Stimulated activated naive CD8-positive, alpha-beta T cell treated with anti-CD3 and anti-CD28 coated beads, Interleukin-15, Interleukin-2, amounts not matched to agents 100 ng/mL and 50 ng/mL, for 24 hours (primary cell): ENCODE results near the gene PLEKHH1.

Source experiments
- H3K27ac Mint-ChIP-seq: one replicate; pipeline ENCODE4 v1.8.0; 2021; ENCODE audit warnings: mild to moderate bottlenecking, mixed read lengths
- H3K27me3 Mint-ChIP-seq: one replicate; pipeline ENCODE4 v1.8.0; 2021; ENCODE audit warnings: mixed read lengths
- H3K36me3 Mint-ChIP-seq: one replicate; pipeline ENCODE4 v1.8.0; 2021; ENCODE audit warnings: low read depth, mixed read lengths
- H3K4me1 Mint-ChIP-seq: one replicate; pipeline ENCODE4 v1.8.0; 2021; ENCODE audit warnings: low read depth, mixed read lengths
- H3K4me3 Mint-ChIP-seq: one replicate; pipeline ENCODE4 v1.8.0; 2021; ENCODE audit warnings: mild to moderate bottlenecking, mixed read lengths
- H3K9me3 Mint-ChIP-seq: one replicate; pipeline ENCODE4 v1.8.0; 2021; ENCODE audit warnings: mixed read lengths

Gene PLEKHH1

GRCh38 chr14:67557118-67557517, 24.0 kb downstream of the PLEKHH1 start:
- Mint-ChIP-seq H3K27me3 (no peaks in the 10 kb centered on the region), H3K36me3 (no peaks in the 10 kb centered on the region), H3K27ac (no peak overlapping the region), H3K4me3 (no peak overlapping the region), H3K9me3 (no peaks in the 10 kb centered on the region), H3K4me1 (no peaks in the 10 kb centered on the region)

DNA sequence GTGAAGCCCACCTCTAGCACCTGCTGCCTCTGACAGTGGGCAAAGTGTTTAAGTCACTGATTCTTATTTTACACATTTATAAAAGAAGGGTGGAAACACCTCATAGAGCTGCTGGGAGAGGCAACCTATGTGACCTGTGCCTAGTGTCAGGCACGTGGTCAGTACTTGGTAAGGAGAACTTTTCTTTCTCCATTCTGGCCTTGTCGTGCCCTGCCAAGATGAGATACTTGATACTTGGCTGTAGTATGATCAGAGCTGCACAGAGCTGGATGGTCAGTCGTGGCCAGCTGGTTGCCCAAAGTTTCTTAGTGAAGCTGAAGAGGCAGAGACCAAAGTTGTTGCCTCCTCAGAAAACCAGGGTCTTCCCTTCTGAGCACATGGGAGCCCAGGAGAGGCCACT, 24.6 kb downstream of the PLEKHH1 start:
- no peaks in the 10 kb centered on the region for H3K36me3 Mint-ChIP-seq
- H3K27ac Mint-ChIP-seq = peak overlapping the region; percentile 30
- H3K4me1 Mint-ChIP-seq = no peaks in the 10 kb centered on the region
- no peaks in the 10 kb centered on the region for H3K27me3 Mint-ChIP-seq
- no peak overlapping the region for H3K4me3 Mint-ChIP-seq
- no peaks in the 10 kb centered on the region for H3K9me3 Mint-ChIP-seq

DNA sequence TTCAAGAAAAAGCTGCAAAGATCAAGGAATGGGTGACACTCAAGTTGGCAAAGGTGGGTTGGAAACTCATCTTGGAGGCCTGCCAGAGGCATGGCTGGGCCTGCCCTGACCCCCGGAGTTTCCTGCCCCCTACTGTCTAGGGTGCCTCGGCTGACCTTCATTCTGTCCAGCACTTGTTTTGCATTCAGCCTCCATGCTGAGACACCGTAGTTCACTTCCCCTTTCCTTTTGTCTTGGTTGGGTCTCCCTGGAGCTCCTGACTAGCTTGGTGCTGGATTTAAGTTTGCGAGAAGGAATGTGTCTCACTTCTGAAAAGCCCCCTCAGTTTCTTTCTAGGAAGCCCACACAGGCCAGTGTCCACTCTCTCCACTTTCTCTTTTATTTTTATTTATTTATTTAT, 26.5 kb downstream of the PLEKHH1 start:
- no peak overlapping the region for H3K4me3 Mint-ChIP-seq
- no peaks in the 10 kb centered on the region for H3K27me3 Mint-ChIP-seq
- H3K4me1 Mint-ChIP-seq = no peaks in the 10 kb centered on the region
- H3K27ac Mint-ChIP-seq = no peak overlapping the region
- no peaks in the 10 kb centered on the region for H3K36me3 Mint-ChIP-seq
- no peaks in the 10 kb centered on the region for H3K9me3 Mint-ChIP-seq

- H3K27me3 Mint-ChIP-seq = no peaks in the 10 kb centered on the region
- no peak overlapping the region for H3K27ac Mint-ChIP-seq
- H3K4me3 Mint-ChIP-seq = no peak overlapping the region
- no peaks in the 10 kb centered on the region for H3K4me1 Mint-ChIP-seq
- H3K9me3 Mint-ChIP-seq = no peaks in the 10 kb centered on the region
- no peaks in the 10 kb centered on the region for H3K36me3 Mint-ChIP-seq
Measured at GRCh38 chr14:67562025-67562775, 29.1 kb downstream of the PLEKHH1 start.

DNA sequence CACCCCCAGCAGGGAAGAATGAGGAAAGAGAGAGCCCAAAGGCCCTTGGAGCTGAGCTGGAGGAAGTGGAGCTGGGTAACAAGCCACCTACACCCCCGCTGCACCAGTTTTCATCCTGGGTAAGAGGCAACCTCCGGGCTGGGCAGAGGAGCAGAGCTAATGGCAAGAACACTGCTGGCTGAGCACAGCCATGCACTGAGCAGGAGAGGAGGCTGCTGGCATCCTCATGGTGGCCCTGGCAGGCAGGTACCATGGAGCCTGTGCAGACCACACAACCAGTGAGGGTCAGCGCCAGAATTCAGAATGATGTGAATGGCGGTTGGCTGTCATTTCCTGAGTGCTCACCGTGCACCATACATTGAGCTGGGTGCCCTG, 29.7 kb downstream of the PLEKHH1 start:
- H3K4me1 Mint-ChIP-seq = no peaks in the 10 kb centered on the region
- no peaks in the 10 kb centered on the region for H3K27me3 Mint-ChIP-seq
- no peaks in the 10 kb centered on the region for H3K9me3 Mint-ChIP-seq
- no peaks in the 10 kb centered on the region for H3K36me3 Mint-ChIP-seq
- no peak overlapping the region for H3K27ac Mint-ChIP-seq
- no peak overlapping the region for H3K4me3 Mint-ChIP-seq

DNA sequence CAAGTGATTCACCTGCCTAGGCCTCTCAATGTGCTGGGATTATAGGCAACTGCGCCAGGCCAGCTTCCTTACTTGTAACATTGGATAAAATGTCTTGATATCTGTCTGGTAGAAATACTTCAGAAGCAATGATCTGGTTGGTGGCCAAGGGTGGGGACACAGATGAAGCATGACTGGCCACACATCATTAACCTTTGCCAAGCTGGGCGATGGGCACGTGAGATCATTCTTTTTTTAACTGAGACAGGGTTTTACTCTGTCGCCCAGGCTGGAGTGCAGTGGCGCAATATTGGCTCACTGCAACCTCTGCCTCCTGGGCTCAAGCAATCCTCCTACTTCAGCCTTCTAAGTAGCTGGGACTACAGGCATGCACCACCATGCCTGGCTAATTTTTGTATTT, 31.1 kb downstream of the PLEKHH1 start:
- H3K9me3 Mint-ChIP-seq = no peaks in the 10 kb centered on the region
- H3K36me3 Mint-ChIP-seq = no peaks in the 10 kb centered on the region
- no peaks in the 10 kb centered on the region for H3K27me3 Mint-ChIP-seq
- no peak overlapping the region for H3K27ac Mint-ChIP-seq
- H3K4me1 Mint-ChIP-seq = no peaks in the 10 kb centered on the region
- H3K4me3 Mint-ChIP-seq = no peak overlapping the region

- H3K4me1 Mint-ChIP-seq = no peaks in the 10 kb centered on the region
- H3K27ac Mint-ChIP-seq = no peak overlapping the region
- H3K27me3 Mint-ChIP-seq = peaks cover 3% of the 10 kb centered on the region
- no peak overlapping the region for H3K4me3 Mint-ChIP-seq
- no peaks in the 10 kb centered on the region for H3K9me3 Mint-ChIP-seq
- H3K36me3 Mint-ChIP-seq = no peaks in the 10 kb centered on the region
Measured at GRCh38 chr14:67566908-67567307, 33.8 kb downstream of the PLEKHH1 start.

DNA sequence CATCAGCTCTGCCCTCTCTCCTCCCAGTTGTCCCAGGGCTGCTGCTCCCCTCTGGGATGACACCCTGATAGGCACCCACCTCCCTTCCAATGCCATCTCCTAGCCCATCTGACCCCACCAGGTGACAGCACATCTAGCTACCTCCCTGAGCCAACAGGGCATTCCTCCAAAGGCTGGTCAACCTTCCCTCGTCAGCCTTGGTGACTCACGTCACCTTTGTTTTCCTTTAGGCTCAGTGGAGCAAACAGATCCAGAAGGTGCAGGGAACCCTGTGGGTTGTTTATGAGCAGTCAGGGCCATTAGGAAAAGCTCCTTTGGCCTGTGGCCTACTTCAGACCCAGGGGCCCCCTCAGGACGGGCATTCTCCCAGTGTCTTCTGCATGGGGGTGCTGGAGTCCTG, 34.6 kb downstream of the PLEKHH1 start:
- Mint-ChIP-seq H3K4me3 (no peak overlapping the region), H3K4me1 (no peaks in the 10 kb centered on the region), H3K27ac (no peak overlapping the region)

GRCh38 chr14:67569011-67569650, 36.0 kb downstream of the PLEKHH1 start:
- H3K27me3 Mint-ChIP-seq = peaks cover 3% of the 10 kb centered on the region
- H3K4me1 Mint-ChIP-seq = no peaks in the 10 kb centered on the region
- no peaks in the 10 kb centered on the region for H3K36me3 Mint-ChIP-seq
- no peaks in the 10 kb centered on the region for H3K9me3 Mint-ChIP-seq
- no peak overlapping the region for H3K27ac Mint-ChIP-seq
- no peak overlapping the region for H3K4me3 Mint-ChIP-seq

More for the DNA sequence above, 34.6 kb downstream of the PLEKHH1 start:
- H3K36me3 Mint-ChIP-seq = no peaks in the 10 kb centered on the region
- peaks cover 3% of the 10 kb centered on the region for H3K27me3 Mint-ChIP-seq
- H3K9me3 Mint-ChIP-seq = no peaks in the 10 kb centered on the region

DNA sequence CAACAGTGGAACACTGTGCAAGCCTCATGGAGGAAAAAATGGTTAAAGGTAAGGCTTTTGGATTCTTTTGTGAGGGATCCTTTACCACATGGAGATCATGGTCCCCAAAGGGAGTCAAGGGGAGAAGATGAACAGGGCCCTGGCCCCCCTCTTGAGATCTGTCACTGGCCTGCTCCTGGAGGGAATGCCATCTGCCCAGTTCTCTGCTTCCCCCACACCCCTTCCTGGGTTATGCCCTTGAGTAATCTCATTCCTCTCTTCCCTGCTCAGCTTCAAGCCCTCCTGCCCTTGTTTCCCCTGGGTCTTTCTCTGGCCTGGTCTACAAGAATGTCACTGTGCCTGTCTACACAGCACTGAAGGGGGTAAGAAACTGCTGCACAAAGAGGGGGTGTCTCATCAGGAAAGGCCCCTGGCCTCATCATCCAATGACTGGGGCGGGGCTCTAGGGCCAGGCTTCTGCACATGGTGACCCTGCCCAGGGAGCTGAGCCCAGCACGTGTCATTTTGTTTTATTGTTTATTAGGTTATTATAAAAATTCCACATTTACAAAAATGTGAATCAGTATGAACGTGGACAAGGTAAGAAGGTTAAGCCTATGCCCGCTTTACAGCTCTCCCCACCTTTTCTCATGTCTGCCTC, 36.7 kb downstream of the PLEKHH1 start:
- Mint-ChIP-seq H3K27ac (no peak overlapping the region), H3K36me3 (no peaks in the 10 kb centered on the region), H3K27me3 (peaks cover 3% of the 10 kb centered on the region), H3K4me1 (no peaks in the 10 kb centered on the region), H3K9me3 (no peaks in the 10 kb centered on the region), H3K4me3 (no peak overlapping the region)

- Mint-ChIP-seq H3K9me3 (no peaks in the 10 kb centered on the region), H3K4me3 (no peak overlapping the region), H3K27me3 (peaks cover 3% of the 10 kb centered on the region), H3K27ac (no peak overlapping the region), H3K36me3 (no peaks in the 10 kb centered on the region), H3K4me1 (no peaks in the 10 kb centered on the region)
Measured at GRCh38 chr14:67570453-67570852, 37.4 kb downstream of the PLEKHH1 start.

DNA sequence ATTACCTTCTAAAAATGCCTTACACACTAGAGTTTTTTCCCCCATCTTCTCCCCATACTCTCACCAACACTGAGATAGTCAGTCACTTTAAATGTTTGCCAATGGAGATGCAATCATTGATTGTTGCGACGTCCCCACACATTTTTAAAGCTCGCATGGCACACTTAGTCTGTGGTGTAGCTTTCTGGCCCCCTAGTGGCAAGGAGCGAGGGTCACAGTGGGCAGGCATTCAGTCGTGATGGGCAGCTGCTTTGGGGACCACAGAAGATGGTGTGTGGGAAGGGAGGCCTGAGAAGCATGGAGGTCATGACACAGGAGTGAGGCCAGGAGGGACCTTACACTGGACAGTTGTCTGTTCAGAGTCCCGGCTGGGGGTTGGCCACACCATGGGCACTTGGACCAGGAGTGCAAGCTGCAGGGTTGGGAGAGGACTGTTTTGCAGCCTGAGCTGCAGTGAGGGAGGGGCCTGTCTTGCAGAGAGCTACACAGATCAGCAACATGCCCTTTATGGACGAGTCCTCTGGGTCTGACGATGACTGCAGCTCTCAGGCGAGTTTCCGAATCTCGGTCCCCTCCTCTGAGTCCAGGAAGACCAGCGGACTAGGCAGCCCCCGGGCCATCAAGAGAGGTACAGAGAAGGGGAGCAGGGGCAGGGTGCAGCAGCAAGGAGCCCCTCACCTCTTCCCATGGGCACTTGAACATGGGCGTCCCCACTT, 38.3 kb downstream of the PLEKHH1 start:
- Mint-ChIP-seq H3K4me1 (no peaks in the 10 kb centered on the region), H3K27ac (no peak overlapping the region), H3K4me3 (no peak overlapping the region), H3K9me3 (no peaks in the 10 kb centered on the region), H3K36me3 (no peaks in the 10 kb centered on the region), H3K27me3 (peaks cover 3% of the 10 kb centered on the region)

GRCh38 chr14:67571991-67572323, 38.9 kb downstream of the PLEKHH1 start:
- H3K27ac Mint-ChIP-seq = no peak overlapping the region
- H3K36me3 Mint-ChIP-seq = no peaks in the 10 kb centered on the region
- H3K27me3 Mint-ChIP-seq = peaks cover 3% of the 10 kb centered on the region
- no peaks in the 10 kb centered on the region for H3K9me3 Mint-ChIP-seq
- H3K4me1 Mint-ChIP-seq = no peaks in the 10 kb centered on the region
- no peak overlapping the region for H3K4me3 Mint-ChIP-seq

DNA sequence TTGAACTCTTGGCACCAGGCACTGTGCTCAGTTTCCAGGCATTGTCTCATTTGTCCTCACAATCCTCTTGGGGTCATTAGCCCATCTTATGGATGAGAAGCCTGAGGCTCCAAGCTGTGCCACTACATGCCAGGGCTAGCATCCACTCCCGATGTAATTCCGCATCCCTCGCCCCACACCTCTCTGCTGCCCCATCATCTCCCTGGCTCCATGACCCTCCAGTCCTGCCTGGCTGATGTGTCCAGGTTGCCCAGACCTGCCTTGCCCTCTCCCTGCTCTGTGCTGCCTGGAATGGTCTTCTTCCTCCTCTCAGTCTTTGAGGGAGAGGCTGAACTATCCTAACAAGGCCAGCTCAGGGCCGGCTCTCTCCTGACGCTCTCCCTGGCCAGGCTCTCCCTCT, 39.5 kb downstream of the PLEKHH1 start:
- Mint-ChIP-seq H3K27me3 (peaks cover 3% of the 10 kb centered on the region), H3K27ac (no peak overlapping the region)

More for the DNA sequence above, 39.5 kb downstream of the PLEKHH1 start:
- Mint-ChIP-seq H3K9me3 (no peaks in the 10 kb centered on the region), H3K4me3 (no peak overlapping the region), H3K4me1 (no peaks in the 10 kb centered on the region), H3K36me3 (no peaks in the 10 kb centered on the region)
